Glomerular visceral epithelial cell (primary cell): ENCODE data around the gene DDX27.

Experiments used
- DNase-seq: peaks from one replicate; pipeline ENCODE4 v3.0.0-alpha.2; 2016; ENCODE audit errors: extremely low spot score

Gene DDX27

DNA sequence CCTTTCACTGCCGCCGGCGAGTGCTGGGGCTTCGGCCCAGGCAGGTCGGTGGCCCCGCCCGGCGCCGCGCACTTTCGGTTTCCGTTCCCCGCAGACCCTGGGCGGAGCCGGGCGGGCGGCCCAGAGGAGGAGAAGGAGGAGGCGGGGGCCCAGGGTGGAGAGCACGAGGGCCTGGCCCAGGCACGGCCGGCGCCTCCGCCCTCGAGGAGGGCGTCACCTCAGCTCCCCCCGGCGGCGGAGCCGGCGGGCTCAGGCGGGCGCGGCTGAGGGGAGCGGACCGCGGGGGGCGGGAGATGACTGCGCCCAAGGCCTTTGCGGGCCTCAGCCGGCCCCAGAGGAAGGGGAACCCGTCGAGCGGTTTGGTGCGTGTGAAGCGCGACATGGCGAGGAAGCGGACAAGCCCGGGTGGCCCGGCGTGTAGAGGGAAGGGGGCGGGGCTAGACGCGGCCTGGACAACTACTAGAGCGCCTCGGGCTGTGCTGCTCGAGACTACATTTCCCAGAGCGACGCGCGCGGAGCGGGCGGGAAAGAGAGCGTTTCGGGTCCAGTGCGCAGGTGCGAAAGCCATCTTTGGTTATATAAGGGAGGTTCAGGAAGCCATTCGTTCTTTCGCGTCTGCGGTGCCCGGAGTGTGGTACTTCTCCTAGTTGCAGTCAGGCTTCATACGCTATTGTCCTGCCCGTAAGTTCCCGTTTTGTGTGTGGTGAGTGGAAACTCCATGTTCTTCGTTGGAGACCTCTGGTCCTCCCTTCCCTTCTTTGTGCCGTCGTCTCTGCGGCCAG is 59.0 kb downstream of the DDX27 start, which contains the start of gene ZNFX1:
ZNFX1 (minus strand) TSS at position 22 of the 782 bp plus-strand sequence. CDS start 2,218 bp downstream, outside the sequence.
- peak; percentile 100 for DNase-seq

GRCh38 chr20:49278818-49279676 is 59.8 kb downstream of the DDX27 start:
- DNase-seq = no peak

GRCh38 chr20:49279677-49280462 is 60.7 kb downstream of the DDX27 start:
- no peak for DNase-seq

- DNase-seq = no peak
These were observed 61.3 kb downstream of the DDX27 start for GRCh38 chr20:49280463-49281058.

- no peak for DNase-seq
These were observed 62.1 kb downstream of the DDX27 start for GRCh38 chr20:49281059-49281912.

DNA sequence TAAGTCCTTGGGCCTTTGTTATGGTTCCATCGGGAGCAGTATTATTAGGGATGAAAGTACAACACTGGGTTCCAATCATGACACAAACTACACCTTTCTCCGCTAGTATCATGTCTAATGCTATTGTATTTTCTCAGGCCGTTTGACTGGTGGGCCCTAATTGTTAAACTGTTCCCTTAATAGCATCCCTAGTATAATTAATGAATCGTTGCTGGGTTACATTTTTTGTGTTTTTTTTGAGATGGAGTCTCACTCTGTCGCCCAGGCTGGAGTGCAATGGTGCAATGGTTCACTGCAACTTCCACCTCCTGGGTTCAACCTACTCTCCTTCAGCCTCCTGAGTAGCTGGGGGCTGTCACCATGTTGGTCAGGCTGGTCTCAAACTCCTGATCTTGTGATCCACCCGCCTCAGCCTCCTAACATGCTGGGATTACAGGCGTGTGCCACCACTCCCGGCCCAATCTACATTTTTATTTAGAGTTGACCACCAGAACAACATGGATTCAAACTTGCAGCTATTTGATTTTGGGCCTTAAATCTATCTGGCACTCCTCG is 62.8 kb downstream of the DDX27 start:
- no peak for DNase-seq

DNA sequence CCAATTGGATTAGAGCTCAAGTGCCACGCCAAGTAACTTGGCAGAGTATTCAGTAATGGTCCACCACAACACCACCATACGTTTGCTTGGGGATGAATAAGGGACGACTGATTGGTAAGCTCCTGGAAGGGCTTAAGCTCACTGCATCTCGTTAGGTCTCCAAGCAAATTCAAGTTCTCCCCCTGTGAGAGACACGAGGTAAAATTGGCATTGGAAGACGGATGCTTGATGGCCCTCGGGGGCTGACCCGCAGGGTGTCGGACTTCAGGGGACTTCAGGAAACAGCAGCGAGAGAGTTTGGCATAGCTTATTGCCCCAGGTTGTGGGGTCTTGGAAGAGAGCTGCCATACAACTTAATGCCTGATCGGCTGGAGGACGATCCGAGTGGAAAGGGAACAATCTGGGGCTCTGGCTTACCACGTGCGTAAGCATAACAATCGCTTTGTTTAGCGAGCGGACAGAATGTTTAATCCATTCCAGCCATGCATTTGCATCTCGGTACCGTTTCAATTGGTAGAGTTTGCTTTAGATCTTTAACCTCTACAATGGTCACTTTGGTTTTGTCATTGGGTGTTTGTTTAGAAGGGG is 63.5 kb downstream of the DDX27 start:
- no peak for DNase-seq

DNA sequence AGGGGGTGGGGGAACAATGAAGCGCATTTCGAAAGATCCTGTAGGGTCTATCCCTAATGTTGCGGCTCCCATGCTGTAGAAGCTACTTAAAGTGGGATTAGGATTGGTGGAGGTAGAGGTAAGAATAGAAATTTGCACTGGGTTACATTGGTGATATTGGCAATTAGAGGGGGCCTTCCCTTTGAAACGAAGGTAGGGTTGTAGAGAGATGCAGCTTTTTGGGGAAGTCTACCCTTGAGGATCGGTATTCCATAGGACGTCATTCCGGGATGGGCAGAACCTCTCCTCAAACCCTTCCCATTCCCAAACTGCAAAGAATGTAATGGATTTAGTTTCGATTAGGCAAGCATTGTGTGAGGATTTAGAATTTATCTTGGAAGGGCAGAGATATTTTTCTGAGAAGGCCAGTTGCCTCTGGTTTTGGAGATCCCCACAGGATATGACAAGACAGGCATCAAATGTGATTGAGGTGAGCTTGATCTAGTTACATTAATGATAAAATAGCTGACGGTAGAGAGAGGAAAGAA is 64.0 kb downstream of the DDX27 start:
- no peak for DNase-seq

DNA sequence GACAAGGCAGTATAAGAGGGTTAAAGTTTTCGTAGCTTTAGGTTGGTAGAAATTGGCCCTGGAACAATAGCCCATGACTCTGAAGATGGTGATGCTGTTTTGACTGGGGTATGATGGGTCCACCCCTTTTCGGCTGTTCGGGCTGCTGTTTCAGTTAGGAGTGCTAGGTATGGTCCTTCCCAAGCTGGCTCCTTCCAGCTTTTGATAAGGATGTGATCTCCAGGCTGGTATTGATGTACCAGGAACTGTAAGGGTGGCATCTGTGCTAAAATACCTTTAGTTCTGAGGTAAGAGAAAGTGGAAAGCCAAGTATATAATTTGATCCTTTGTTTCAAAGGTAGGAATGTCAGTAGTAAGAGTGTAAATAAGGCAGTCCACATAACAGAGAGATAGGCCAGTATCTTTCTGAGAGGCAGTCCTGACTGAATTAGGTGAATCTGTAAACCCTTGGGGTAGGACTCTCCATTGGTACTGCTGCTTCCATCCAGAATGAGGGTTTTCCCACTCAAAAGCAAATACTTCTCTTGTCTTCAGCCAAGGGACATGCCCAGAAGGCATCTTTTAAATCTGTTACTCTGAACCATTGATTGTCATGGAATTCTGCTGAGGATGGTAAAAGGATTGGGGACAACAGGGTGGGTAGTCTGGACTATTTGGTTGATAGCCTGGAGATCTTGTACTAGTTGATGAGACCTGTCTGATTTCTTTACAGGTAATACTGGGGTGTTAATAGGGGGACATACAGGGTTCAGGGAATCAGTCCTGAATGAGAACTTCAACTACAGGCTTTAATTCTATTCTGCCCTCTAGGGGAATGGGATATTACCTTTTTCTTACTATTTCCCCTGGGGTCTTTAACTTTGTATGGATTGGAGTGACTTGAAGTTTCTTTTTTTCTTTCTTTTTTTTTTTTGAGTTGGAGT is 64.7 kb downstream of the DDX27 start:
- DNase-seq = no peak

GRCh38 chr20:49284818-49285217 is 65.6 kb downstream of the DDX27 start:
- DNase-seq = no peak

DNA sequence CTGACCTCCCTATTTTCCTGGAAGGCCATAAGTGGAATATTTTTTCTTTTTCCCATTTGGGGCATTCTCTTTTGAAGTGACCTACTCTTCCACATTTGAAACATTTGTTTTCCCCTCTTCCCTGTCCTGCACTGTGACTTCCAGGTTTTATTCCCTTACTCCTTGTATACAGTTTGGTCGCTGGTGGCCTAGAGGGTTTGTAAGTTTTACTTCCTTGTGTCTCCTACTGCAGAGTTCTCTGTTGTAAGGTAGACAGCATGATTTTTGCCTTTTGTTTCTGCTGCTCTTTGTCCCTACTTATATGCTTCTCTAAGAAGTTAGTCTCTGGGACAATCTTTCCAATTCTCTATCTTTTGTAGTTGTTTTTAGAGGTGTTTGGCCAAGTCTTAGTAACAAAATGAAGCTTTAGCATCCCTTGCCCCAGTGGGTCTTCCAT is 66.0 kb downstream of the DDX27 start:
- no peak for DNase-seq

- DNase-seq = no peak
These were observed 66.7 kb downstream of the DDX27 start for GRCh38 chr20:49285813-49286494.

DNA sequence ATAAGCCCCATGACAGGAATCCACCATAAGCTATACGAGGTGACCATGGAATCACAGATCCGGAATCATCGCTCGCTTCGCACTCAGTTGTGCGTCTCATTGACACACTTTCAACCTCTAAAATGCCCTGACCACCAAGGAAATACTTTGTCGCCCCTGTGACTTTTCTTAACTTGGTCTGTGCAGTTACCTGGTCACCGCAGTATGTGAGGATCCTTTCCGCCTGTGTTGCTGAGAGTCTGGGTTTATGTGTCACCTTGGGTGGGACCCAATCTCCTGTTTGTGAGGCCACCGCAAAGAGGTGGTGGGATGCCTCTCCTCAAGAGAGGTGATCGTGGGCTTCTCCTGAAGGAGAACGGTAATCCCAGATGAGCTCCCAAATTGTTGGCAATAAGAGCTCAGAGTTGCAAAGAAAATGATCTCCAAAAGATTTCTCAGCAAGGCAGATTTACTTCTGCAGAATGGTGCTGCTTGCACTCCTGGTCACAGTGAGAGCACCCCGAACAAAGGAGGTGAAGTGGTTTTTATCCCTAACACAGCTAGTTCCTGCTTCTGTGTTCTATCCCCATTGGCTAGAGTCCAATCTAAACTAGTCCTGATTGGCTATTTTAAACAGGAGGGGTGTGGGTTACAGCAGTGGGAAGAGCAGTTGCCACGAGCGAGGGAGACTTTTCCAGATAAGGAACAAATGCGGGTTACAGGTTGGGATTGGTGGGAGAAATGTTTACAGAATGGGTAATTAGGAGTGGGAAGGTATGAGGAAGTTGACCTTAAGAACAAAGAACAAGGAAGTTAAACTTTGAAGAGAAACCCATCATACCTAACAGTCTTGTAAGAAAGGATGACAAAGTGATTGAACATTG is 67.7 kb downstream of the DDX27 start:
- no peak for DNase-seq

DNA sequence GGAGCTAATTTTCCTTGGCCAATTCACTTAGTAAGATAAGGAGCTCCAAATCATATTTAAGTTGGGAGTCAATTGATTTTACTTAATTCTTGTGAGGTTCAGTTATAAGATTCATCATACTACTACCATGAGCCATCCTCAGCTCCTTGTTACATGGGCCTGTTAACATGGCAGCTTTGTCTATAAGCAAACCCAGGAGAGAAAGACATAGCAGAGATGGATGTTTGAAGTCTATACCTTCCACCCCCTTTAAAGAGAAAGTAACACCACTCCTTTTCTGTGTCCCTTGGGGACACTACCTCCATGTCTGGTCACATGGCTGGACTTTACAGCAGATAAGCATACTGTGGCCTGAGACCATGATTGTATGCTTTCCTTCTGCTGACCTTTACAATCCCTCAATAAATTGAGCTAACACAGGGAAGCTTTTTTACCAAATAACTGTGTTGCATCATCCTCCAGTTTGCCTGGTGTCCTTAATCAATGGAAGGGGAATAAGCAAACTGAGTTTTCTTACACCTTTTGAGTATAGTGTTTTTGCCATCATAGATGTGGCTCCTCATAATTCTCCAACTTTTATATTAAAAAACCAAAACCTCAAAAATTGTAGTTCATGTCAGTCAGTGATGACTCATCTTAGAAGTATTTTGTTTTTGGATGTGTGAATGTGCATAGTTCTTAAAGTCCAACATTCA is 68.5 kb downstream of the DDX27 start:
- DNase-seq = no peak

DNA sequence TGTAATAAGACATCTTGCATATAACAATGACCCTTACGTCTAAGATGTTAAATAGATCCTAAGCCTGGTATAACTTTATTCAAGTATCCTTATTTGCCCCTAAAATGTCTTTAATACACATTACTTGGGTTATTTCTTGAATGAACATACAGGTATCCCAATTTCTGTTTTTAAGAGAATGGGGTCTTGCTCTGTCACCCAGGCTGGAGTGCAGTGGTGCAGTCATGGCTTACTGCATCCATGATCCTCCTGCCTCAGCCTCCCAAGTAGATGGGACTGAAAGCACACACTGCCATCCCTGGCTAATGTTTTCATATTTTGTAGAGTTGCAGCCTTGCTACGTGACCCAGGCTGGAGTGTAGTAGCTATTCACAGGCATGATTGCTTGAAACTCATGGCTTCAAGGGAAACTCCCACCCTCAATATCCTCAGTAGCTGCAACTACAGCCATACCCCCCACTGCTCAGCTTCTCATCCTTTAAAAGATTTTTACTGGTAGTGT is 69.1 kb downstream of the DDX27 start:
- no peak for DNase-seq
